Heart left ventricle (tissue), 16 donors: Measurements from ENCODE around the gene CNTLN. TPM values are rescaled to one million over a fixed set of nuclear protein-coding genes. Genes with fewer than 3 reads are reported as not detected.
A peak's percentile ranks its signal among the peaks of the same experiment; 100 is the strongest.
"Not testable (repeated sequence)": the region's sequence is repeated elsewhere in the genome, so short reads cannot be mapped to it uniquely, and the experiment has no call there.

ENCODE experiments used
- ATAC-seq, 4 donors: fragments of 200-7000 bp; cut with Tn5 transposase; one replicate each; pipeline ENCODE4 v1.9.1; 2020 to 2022; ENCODE audit warnings: moderate library complexity in 4 of 4, mild to moderate bottlenecking in 3 of 4, moderate number of reproducible peaks in 1 of 4
- DNase-seq, 5 donors: peaks; one replicate each; pipeline ENCODE4 v3.0.0-alpha.2; 2020
- H3K27ac ChIP-seq, 12 donors: fragments of 200-600 bp; sonication (generic) in 4 of 12; one replicate each; pipeline versions ENCODE4 v1.5.0 to v1.8.0; 2016 to 2022; ENCODE audit warnings: mild to moderate bottlenecking in 2 of 12
- H3K27me3 ChIP-seq, 9 donors: fragments of 200-600 bp; sonication (generic) in 2 of 9; one replicate each; pipeline versions ENCODE4 v1.5.1 to v1.8.0; 2016 to 2022; ENCODE audit warnings: mild to moderate bottlenecking in 3 of 9
- H3K36me3 ChIP-seq, 9 donors: fragments of 200-600 bp; sonication (generic) in 2 of 9; one replicate each; pipeline versions ENCODE4 v1.5.0 to v1.8.0; 2018 to 2022; ENCODE audit warnings: mild to moderate bottlenecking in 2 of 9
- H3K4me1 ChIP-seq, 12 donors: fragments of 200-600 bp; sonication (generic) in 4 of 12; one replicate each; pipeline versions ENCODE4 v1.5.0 to v1.8.0; 2016 to 2022; ENCODE audit warnings: mild to moderate bottlenecking in 3 of 12
- H3K4me3 ChIP-seq, 12 donors: fragments of 200-600 bp; sonication (generic) in 4 of 12; one replicate each; pipeline versions ENCODE4 v1.5.0 to v1.8.0; 2017 to 2022; ENCODE audit warnings: mild to moderate bottlenecking in 9 of 12, moderate library complexity in 4 of 12
- H3K9me3 ChIP-seq, 12 donors: fragments of 200-600 bp; sonication (generic) in 4 of 12; one replicate each; pipeline versions ENCODE4 v1.5.0 to v1.8.0; 2016 to 2022; ENCODE audit warnings: mild to moderate bottlenecking in 1 of 12
- POLR2A ChIP-seq, 2 donors: fragments of 450-650 bp; IDR thresholded peaks; one replicate each; pipeline ENCODE4 v1.6.1; 2017; ENCODE audit warnings: antibody characterized with exemption in 2 of 2, mild to moderate bottlenecking in 2 of 2, moderate library complexity in 2 of 2
- WGBS, 4 donors: extraction: QIAGEN DNeasy Blood & Tissue Kit in 2 of 4; methylation state at CpG; one replicate each; pipeline versions ENCODE4 v1.1.5 to v1.1.7; 2013 to 2018; 5-methylcytosine and 5-hydroxymethylcytosine counted together
- intact Hi-C, 10 donors: fragments of 100-400 bp; cut with DNase I; formaldehyde crosslinking; loops; one replicate each; pipeline versions ENCODE4 v1.11.1 to v1.14.2; 2022
- polyA plus RNA-seq, 2 donors: library from polyadenylated mRNA; stranded (reverse); fragments of 200-250 nt; gene quantifications; one replicate each; pipeline ENCODE4 v1.2.3, GENCODE V29; 2013
- total RNA-seq, 9 donors: library from RNA; depleted of rRNA in 2 of 9; stranded (reverse); fragments of >200 nt in 2 of 9; fragmentation: NEBNext Ultra II Directional in 3 of 9; extraction: Animal tissue kit (Norgen Biotek cat#: 25700) in 3 of 9; gene quantifications; one replicate each; pipeline versions ENCODE4 v1.1.0 to v1.2.4, GENCODE V29; 2016 to 2023
- TF ChIP-seq, protein P1 (sequence below), 12 donors: fragments of 200-600 bp; sonication (generic) in 4 of 12; IDR thresholded peaks; one replicate each; pipeline versions ENCODE4 v1.5.0 to v1.8.0; 2018 to 2022; ENCODE audit warnings: antibody characterized with exemption in 12 of 12, mild to moderate bottlenecking in 5 of 12
- donor health status: ischemic (EF 13 %, LVEDD 7.1; RV severe dilation, severe dysfunction).
- donor health status: healthy with polysubstance abuse.
- donor health status: DM: no; HTN: yes; CAD: no.
- donor health status: DM: no; HTN: no; CAD: no.
- donor health status: ischemic (EF 25% LVEDD 6.9; RV normal size, moderate dysfunction).
- donor health status: ischemic (EF 25% LVEDD 5.7; RV mildly dilated, moderate dysfunction).
- donor health status: healthy.
- donor health status: DM: yes; HTN: yes; CAD: no.
- donor health status: ischemic (EF 35%, LVEDD 5.7; RV mildly dilated, moderate dysfunction).
- donor health status: nonischemic (EF 11% LVEDD 7.7; RV severe dilation, severe dysfunction).
- donor health status: DM: yes; HTN: yes; CAD: no.
- donor health status: PGD.
- donor health status: ischemic (EF 29% LVEDD 5.4; RV normal size, mild dysfunction).
- donor health status: nonischemic (EF 23%, LVEDD 6.1; RV moderate dilation, normal function).

The CNTLN gene
- total and polyA plus RNA-seq, 11 donors = 1.3 to 6.1 (median 2.7) TPM

DNA sequence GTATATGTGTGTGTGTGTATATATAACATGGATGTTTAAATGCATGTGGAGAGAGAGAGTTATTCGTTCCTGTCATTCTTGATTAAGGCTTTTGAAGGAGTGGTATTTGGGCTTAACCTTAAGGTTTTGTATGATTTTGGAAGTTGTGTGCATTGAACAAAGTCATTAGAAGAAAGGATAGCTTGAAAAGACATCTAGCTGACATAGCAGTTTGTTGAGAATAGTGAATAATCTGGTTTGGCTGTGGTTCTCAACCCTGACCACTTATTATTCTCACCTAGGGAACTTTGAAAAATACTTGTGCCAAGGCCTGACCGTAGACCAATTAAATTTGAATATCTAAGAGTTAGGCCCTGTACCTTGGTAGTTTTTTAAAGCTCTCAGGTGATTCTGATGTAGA, 303.0 kb downstream of the CNTLN start:
- TF ChIP-seq, protein P1, sequence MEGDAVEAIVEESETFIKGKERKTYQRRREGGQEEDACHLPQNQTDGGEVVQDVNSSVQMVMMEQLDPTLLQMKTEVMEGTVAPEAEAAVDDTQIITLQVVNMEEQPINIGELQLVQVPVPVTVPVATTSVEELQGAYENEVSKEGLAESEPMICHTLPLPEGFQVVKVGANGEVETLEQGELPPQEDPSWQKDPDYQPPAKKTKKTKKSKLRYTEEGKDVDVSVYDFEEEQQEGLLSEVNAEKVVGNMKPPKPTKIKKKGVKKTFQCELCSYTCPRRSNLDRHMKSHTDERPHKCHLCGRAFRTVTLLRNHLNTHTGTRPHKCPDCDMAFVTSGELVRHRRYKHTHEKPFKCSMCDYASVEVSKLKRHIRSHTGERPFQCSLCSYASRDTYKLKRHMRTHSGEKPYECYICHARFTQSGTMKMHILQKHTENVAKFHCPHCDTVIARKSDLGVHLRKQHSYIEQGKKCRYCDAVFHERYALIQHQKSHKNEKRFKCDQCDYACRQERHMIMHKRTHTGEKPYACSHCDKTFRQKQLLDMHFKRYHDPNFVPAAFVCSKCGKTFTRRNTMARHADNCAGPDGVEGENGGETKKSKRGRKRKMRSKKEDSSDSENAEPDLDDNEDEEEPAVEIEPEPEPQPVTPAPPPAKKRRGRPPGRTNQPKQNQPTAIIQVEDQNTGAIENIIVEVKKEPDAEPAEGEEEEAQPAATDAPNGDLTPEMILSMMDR (IDR thresholded peaks at IDR 0.05) = no peak
- Histone ChIP-seq H3K27me3 (no peaks in the 10 kb centered on the region), H3K36me3 (peaks cover 0 to 9% (median 0%) of the 10 kb centered on the region in 9 donors), H3K4me3 (no peak overlapping the region), H3K9me3 (peaks cover 0 to 46% (median 7%) of the 10 kb centered on the region in 12 donors), H3K27ac (no peak overlapping the region), H3K4me1 (no peaks in the 10 kb centered on the region)
- intact Hi-C loops = loop anchor here in 1 of 10 donors (10.0 kb wide), 1 partner anchor 63 kb away; no protein-coding TSS in a partner anchor
- WGBS, 4 donors = 94 to 98% (median 97%) methylated on average over 2 of the region's 2 CpGs
- DNase-seq (no peak), ATAC-seq (no peak)

DNA sequence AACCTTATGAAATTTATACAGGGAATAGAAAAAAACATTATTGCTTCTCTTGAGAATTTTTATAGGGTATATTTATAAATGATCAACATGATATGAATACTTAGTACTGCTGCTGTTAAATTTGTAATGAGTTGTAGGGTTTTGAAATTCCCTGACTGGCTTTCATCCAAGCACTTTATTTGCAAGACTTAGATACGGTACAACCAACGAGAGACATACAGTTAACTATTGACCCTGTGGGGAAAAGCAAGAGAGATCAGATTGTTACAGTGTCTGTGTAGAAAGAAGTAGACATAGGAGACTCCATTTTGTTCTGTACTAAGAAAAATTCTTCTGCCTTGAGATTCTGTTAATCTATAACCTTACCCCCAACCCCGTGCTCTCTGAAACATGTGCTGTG, 310.3 kb downstream of the CNTLN start:
- H3K27me3 ChIP-seq, ATAC-seq, H3K27ac ChIP-seq, intact Hi-C loops, H3K4me1 ChIP-seq, H3K4me3 ChIP-seq, DNase-seq, H3K36me3 ChIP-seq: not testable (repeated sequence)
- 79 to 92% (median 85%) methylated on average over 3 of the region's 3 CpGs for whole genome bisulfite sequencing, 4 donors
- peaks cover 0 to 19% (median 3%) of the 10 kb centered on the region in 12 donors for H3K9me3 ChIP-seq

DNA sequence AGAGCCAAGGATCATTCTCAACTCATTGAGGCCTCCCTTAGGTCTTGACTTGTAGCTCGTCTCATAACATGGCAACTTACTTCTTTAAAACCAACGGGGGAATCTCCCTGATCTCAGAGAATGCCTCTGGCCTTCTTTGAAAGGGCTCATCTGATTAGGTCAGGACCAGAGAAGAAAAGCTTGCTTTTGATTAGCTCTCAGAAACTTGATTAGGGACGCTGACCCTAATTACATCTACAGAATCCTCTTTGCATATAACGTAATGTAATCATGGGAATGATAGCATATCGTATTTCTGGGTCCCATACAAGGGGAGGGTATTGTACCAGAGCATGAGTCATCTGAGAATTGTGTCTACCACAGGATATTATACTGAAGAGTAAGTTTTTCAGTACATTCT, 318.9 kb downstream of the CNTLN start:
- TF ChIP-seq, protein P1 (IDR thresholded peaks at IDR 0.05) = no peak
- TF ChIP-seq POLR2A (IDR thresholded peaks at IDR 0.05) = no peak
- 86 to 94% (median 90%) methylated on average over 5 of the region's 5 CpGs for WGBS, 4 donors
- DNase-seq (no peak), ATAC-seq (no peak)
- intact Hi-C loops = loop anchor here in 2 of 10 donors (10.0 kb wide), 2 partner anchors 809 to 1579 kb away; no protein-coding TSS in a partner anchor
- no peaks in the 10 kb centered on the region for H3K4me1 ChIP-seq
- no peak overlapping the region for H3K4me3 ChIP-seq
- H3K27ac ChIP-seq = no peak overlapping the region
- H3K36me3 ChIP-seq = peaks cover 0 to 9% (median 0%) of the 10 kb centered on the region in 9 donors
- no peaks in the 10 kb centered on the region for H3K27me3 ChIP-seq
- H3K9me3 ChIP-seq = no peaks in the 10 kb centered on the region

- intact Hi-C loops = loop anchor here in 9 of 10 donors (1.0 to 10.0 kb wide), 7 partner anchors 346 to 1591 kb away; no protein-coding TSS in a partner anchor
- Histone ChIP-seq H3K27me3 (no peaks in the 10 kb centered on the region), H3K9me3 (no peaks in the 10 kb centered on the region), H3K27ac (no peak overlapping the region), H3K36me3 (peaks cover 0 to 37% (median 15%) of the 10 kb centered on the region in 9 donors), H3K4me3 (no peak overlapping the region), H3K4me1 (no peaks in the 10 kb centered on the region)
- DNase-seq = no peak
- no peak for ATAC-seq
- WGBS, 4 donors = 46 to 49% (median 47%) methylated on average over 5 of the region's 5 CpGs
- TF ChIP-seq POLR2A (IDR thresholded peaks at IDR 0.05) = no peak
- TF ChIP-seq, protein P1 (IDR thresholded peaks at IDR 0.05) = peak; percentile 51 to 88 (median 72)
Measured at GRCh38 chr9:17462869-17463464, 328.1 kb downstream of the CNTLN start.
